HepG2 (cell line): ENCODE data around the gene PRKAB1.

ENCODE experiments used
- ATF1 ChIP-seq: IDR thresholded peaks from 2 replicates; pipeline ENCODE4 v1.6.1; 2016; ENCODE audit warnings: mild to moderate bottlenecking, control low read depth
- ZNF713 ChIP-seq: sonication (generic); formaldehyde crosslinking; IDR thresholded peaks from 2 replicates; pipeline ENCODE4 v1.4.0; 2020; ENCODE audit warnings: mild to moderate bottlenecking, missing genetic modification reagents
- TF ChIP-seq, protein P1 (sequence below): sonication (generic); formaldehyde crosslinking; IDR thresholded peaks from 2 replicates; pipeline ENCODE4 v1.5.0; 2020; ENCODE audit warnings: mild to moderate bottlenecking, missing genetic modification reagents, moderate library complexity
- TF ChIP-seq, protein P2 (sequence below): sonication (generic); formaldehyde crosslinking; conservative IDR thresholded peaks from 2 replicates; pipeline ENCODE4 v1.8.0; 2022; ENCODE audit warnings: mild to moderate bottlenecking, moderate library complexity, missing genetic modification reagents

DNA sequence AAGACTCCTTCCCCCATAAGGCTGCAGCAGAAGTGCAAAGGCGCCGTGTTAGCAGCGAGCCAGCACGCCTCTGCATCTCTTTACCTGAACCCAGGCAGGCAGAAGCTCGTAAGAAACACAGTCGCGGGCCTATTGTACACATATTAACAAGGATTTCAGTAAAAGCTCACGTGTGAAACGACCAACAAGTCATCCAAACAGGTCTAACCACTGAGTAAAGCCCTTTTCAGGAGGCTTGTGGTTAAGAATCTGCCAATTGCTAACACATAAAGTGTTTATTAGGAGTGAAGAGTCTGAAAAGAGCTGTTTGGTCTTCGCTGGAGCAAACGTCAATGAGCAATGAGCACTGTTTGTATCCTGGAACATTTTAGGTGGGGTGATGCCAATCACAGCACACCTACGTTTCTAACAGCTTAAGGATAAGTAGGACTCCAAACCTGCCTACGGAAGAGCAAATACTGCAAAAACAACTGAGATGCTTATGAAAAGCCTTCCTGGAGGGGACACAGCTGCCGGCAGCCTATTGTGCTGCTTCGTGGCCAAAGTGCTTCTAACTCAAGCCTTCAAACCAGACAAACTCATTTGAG, 43.1 kb downstream of the PRKAB1 start:
- TF ChIP-seq ATF1 (CRISPR knock-in tag) (no peak), ZNF713 (no peak)
- TF ChIP-seq, protein P1, sequence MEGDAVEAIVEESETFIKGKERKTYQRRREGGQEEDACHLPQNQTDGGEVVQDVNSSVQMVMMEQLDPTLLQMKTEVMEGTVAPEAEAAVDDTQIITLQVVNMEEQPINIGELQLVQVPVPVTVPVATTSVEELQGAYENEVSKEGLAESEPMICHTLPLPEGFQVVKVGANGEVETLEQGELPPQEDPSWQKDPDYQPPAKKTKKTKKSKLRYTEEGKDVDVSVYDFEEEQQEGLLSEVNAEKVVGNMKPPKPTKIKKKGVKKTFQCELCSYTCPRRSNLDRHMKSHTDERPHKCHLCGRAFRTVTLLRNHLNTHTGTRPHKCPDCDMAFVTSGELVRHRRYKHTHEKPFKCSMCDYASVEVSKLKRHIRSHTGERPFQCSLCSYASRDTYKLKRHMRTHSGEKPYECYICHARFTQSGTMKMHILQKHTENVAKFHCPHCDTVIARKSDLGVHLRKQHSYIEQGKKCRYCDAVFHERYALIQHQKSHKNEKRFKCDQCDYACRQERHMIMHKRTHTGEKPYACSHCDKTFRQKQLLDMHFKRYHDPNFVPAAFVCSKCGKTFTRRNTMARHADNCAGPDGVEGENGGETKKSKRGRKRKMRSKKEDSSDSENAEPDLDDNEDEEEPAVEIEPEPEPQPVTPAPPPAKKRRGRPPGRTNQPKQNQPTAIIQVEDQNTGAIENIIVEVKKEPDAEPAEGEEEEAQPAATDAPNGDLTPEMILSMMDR (CRISPR knock-in tag) = no peak
- TF ChIP-seq, protein P2, sequence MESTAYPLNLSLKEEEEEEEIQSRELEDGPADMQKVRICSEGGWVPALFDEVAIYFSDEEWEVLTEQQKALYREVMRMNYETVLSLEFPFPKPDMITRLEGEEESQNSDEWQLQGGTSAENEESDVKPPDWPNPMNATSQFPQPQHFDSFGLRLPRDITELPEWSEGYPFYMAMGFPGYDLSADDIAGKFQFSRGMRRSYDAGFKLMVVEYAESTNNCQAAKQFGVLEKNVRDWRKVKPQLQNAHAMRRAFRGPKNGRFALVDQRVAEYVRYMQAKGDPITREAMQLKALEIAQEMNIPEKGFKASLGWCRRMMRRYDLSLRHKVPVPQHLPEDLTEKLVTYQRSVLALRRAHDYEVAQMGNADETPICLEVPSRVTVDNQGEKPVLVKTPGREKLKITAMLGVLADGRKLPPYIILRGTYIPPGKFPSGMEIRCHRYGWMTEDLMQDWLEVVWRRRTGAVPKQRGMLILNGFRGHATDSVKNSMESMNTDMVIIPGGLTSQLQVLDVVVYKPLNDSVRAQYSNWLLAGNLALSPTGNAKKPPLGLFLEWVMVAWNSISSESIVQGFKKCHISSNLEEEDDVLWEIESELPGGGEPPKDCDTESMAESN (CRISPR knock-in tag) = no peak
